ENCODE results near the gene GSTT2B. TPM values are rescaled to one million over a fixed set of nuclear protein-coding genes. Genes with fewer than 3 reads are reported as not detected.
"Not testable (repeated sequence)": the region's sequence is repeated elsewhere in the genome, so short reads cannot be mapped to it uniquely, and the experiment has no call there.

The GSTT2B gene
- total and polyA plus RNA-seq, 2 donors (not counting 3 experiments of a cell fraction or from before 2014, with no cell fraction given), result 33.6 to 36.1 TPM

- POLR2A ChIA-PET; H4K20me1 ChIP-seq (replicated peaks; ENCODE audit: control insufficient read depth, extremely low read depth, insufficient read depth, low read length); H3K79me2 ChIP-seq (ENCODE audit: control insufficient read depth, insufficient read depth, low read length); H3K4me1 ChIP-seq (ENCODE audit: control insufficient read depth, extremely low read depth, insufficient read depth, low read length); DNase-seq (ENCODE audit: low read depth, low spot score); BruUV-seq (replicated peaks); H3K9me3 ChIP-seq (replicated peaks; ENCODE audit: control insufficient read depth, insufficient read depth, low read length); H3K9ac ChIP-seq (replicated peaks; ENCODE audit: extremely low read depth, insufficient read depth, low read length); intact Hi-C loops (cut with micrococcal nuclease); FAIRE-seq; CTCF ChIA-PET; dilution Hi-C loops (cut with MboI; ENCODE audit: extremely low pct_ligation_motif_present, low sequenced_read_pairs); H3K27me3 ChIP-seq (ENCODE audit: control insufficient read depth in 2 of 2, insufficient read depth in 2 of 2, low read length in 2 of 2); H3K4me3 ChIP-seq (replicated peaks in 1 of 3; ENCODE audit: insufficient read depth in 1 of 3, low read depth in 1 of 3, low read length in 3 of 3); H3K4me2 ChIP-seq (ENCODE audit: insufficient read depth, low read length); H2AFZ ChIP-seq (ENCODE audit: low read depth, low read length); H3K27ac ChIP-seq (ENCODE audit: insufficient read depth, low read depth, low read length); H3K36me3 ChIP-seq (ENCODE audit: control insufficient read depth in 2 of 2, extremely low read depth in 1 of 2, insufficient read depth in 2 of 2, low read length in 2 of 2); H3K9me1 ChIP-seq (replicated peaks; ENCODE audit: control insufficient read depth, extremely low read depth, insufficient read depth, low read length): not testable (repeated sequence)
These were observed 16.3 kb upstream of the GSTT2B start for GRCh38 chr22:23977304-23977703.

- H3K4me1 ChIP-seq (ENCODE audit: control insufficient read depth, extremely low read depth, insufficient read depth, low read length); H2AFZ ChIP-seq (ENCODE audit: low read depth, low read length); H4K20me1 ChIP-seq (replicated peaks; ENCODE audit: control insufficient read depth, extremely low read depth, insufficient read depth, low read length); H3K9me1 ChIP-seq (replicated peaks; ENCODE audit: control insufficient read depth, extremely low read depth, insufficient read depth, low read length); dilution Hi-C loops (cut with MboI; ENCODE audit: extremely low pct_ligation_motif_present, low sequenced_read_pairs); CTCF ChIA-PET; FAIRE-seq; H3K9me3 ChIP-seq (replicated peaks; ENCODE audit: control insufficient read depth, insufficient read depth, low read length); DNase-seq (ENCODE audit: low read depth, low spot score); H3K4me3 ChIP-seq (replicated peaks in 1 of 3; ENCODE audit: insufficient read depth in 1 of 3, low read depth in 1 of 3, low read length in 3 of 3); H3K27me3 ChIP-seq (ENCODE audit: control insufficient read depth in 2 of 2, insufficient read depth in 2 of 2, low read length in 2 of 2); H3K79me2 ChIP-seq (ENCODE audit: control insufficient read depth, insufficient read depth, low read length); intact Hi-C loops (cut with micrococcal nuclease); H3K9ac ChIP-seq (replicated peaks; ENCODE audit: extremely low read depth, insufficient read depth, low read length); H3K4me2 ChIP-seq (ENCODE audit: insufficient read depth, low read length); H3K27ac ChIP-seq (ENCODE audit: insufficient read depth, low read depth, low read length); POLR2A ChIA-PET: not testable (repeated sequence)
- peaks cover 2 to 12% of the 10 kb centered on the region in 2 experiments for H3K36me3 ChIP-seq (ENCODE audit: control insufficient read depth in 2 of 2, extremely low read depth in 1 of 2, insufficient read depth in 2 of 2, low read length in 2 of 2)
- TSS peak; percentile 96 for BruUV-seq (replicated peaks)
These were observed 13.9 kb upstream of the GSTT2B start for GRCh38 chr22:23974836-23975352.

GRCh38 chr22:23974345-23974744 lies 13.3 kb upstream of the GSTT2B start, which contains the start of gene DDT:
DDT (minus strand) TSS chr22:23974441; CDS start chr22:23974414, 27 bp downstream.
- dilution Hi-C loops (cut with MboI; ENCODE audit: extremely low pct_ligation_motif_present, low sequenced_read_pairs); BruUV-seq (replicated peaks); H3K4me2 ChIP-seq (ENCODE audit: insufficient read depth, low read length); H3K9me1 ChIP-seq (replicated peaks; ENCODE audit: control insufficient read depth, extremely low read depth, insufficient read depth, low read length); H3K4me1 ChIP-seq (ENCODE audit: control insufficient read depth, extremely low read depth, insufficient read depth, low read length); H3K27ac ChIP-seq (ENCODE audit: insufficient read depth, low read depth, low read length); H3K4me3 ChIP-seq (replicated peaks in 1 of 3; ENCODE audit: insufficient read depth in 1 of 3, low read depth in 1 of 3, low read length in 3 of 3); intact Hi-C loops (cut with micrococcal nuclease); H3K27me3 ChIP-seq (ENCODE audit: control insufficient read depth in 2 of 2, insufficient read depth in 2 of 2, low read length in 2 of 2); H3K9ac ChIP-seq (replicated peaks; ENCODE audit: extremely low read depth, insufficient read depth, low read length); CTCF ChIA-PET; H2AFZ ChIP-seq (ENCODE audit: low read depth, low read length); POLR2A ChIA-PET; H3K9me3 ChIP-seq (replicated peaks; ENCODE audit: control insufficient read depth, insufficient read depth, low read length); H3K79me2 ChIP-seq (ENCODE audit: control insufficient read depth, insufficient read depth, low read length); DNase-seq (ENCODE audit: low read depth, low spot score); H4K20me1 ChIP-seq (replicated peaks; ENCODE audit: control insufficient read depth, extremely low read depth, insufficient read depth, low read length): not testable (repeated sequence)
- peak; percentile 100 for FAIRE-seq
- peaks cover 2 to 15% of the 10 kb centered on the region in 2 experiments for H3K36me3 ChIP-seq (ENCODE audit: control insufficient read depth in 2 of 2, extremely low read depth in 1 of 2, insufficient read depth in 2 of 2, low read length in 2 of 2)

- H3K4me2 ChIP-seq (ENCODE audit: insufficient read depth, low read length); H3K4me1 ChIP-seq (ENCODE audit: control insufficient read depth, extremely low read depth, insufficient read depth, low read length); H2AFZ ChIP-seq (ENCODE audit: low read depth, low read length); H3K27ac ChIP-seq (ENCODE audit: insufficient read depth, low read depth, low read length); H3K9me3 ChIP-seq (replicated peaks; ENCODE audit: control insufficient read depth, insufficient read depth, low read length); H3K9me1 ChIP-seq (replicated peaks; ENCODE audit: control insufficient read depth, extremely low read depth, insufficient read depth, low read length); BruUV-seq (replicated peaks); H3K27me3 ChIP-seq (ENCODE audit: control insufficient read depth in 2 of 2, insufficient read depth in 2 of 2, low read length in 2 of 2); FAIRE-seq; H3K9ac ChIP-seq (replicated peaks; ENCODE audit: extremely low read depth, insufficient read depth, low read length); CTCF ChIA-PET; intact Hi-C loops (cut with micrococcal nuclease); H4K20me1 ChIP-seq (replicated peaks; ENCODE audit: control insufficient read depth, extremely low read depth, insufficient read depth, low read length); POLR2A ChIA-PET; H3K4me3 ChIP-seq (replicated peaks in 1 of 3; ENCODE audit: insufficient read depth in 1 of 3, low read depth in 1 of 3, low read length in 3 of 3); dilution Hi-C loops (cut with MboI; ENCODE audit: extremely low pct_ligation_motif_present, low sequenced_read_pairs); DNase-seq (ENCODE audit: low read depth, low spot score): not testable (repeated sequence)
- peaks cover 2 to 16% of the 10 kb centered on the region in 2 experiments for H3K36me3 ChIP-seq (ENCODE audit: control insufficient read depth in 2 of 2, extremely low read depth in 1 of 2, insufficient read depth in 2 of 2, low read length in 2 of 2)
- peaks cover 13% of the 10 kb centered on the region for H3K79me2 ChIP-seq (ENCODE audit: control insufficient read depth, insufficient read depth, low read length)
These were observed 10.9 kb upstream of the GSTT2B start for GRCh38 chr22:23971927-23972326.
